NCI-H226 (cell line): ENCODE results near the gene COX14.
"Not testable (repeated sequence)": the region's sequence is repeated elsewhere in the genome, so short reads cannot be mapped to it uniquely, and the experiment has no call there.

ENCODE experiments used
- DNase-seq: peaks from one replicate; pipeline ENCODE4 v3.0.0-alpha.2; 2015

Gene COX14

GRCh38 chr12:50111693-50112455 is at the start of gene COX14:
TSS of gene COX14 (plus strand) at chr12:50112236. CDS start at chr12:50120044, 7,808 bp downstream.
- DNase-seq, result peak; percentile 100

GRCh38 chr12:50062728-50063460 is 49.1 kb upstream of the COX14 start:
- DNase-seq, result no peak

- no peak for DNase-seq
These were observed 46.2 kb upstream of the COX14 start for GRCh38 chr12:50065726-50066310.

GRCh38 chr12:50066402-50066801 is 45.6 kb upstream of the COX14 start:
- peak; percentile 57 for DNase-seq

- no peak for DNase-seq
These were observed 43.0 kb upstream of the COX14 start for GRCh38 chr12:50069069-50069468.

GRCh38 chr12:50069539-50069938 is 42.5 kb upstream of the COX14 start:
- DNase-seq, result no peak

GRCh38 chr12:50070314-50071060 is 41.5 kb upstream of the COX14 start:
- DNase-seq, result peak; percentile 75

GRCh38 chr12:50072198-50072907 is 39.7 kb upstream of the COX14 start:
- DNase-seq, result no peak

- DNase-seq, result no peak
These were observed 38.8 kb upstream of the COX14 start for GRCh38 chr12:50073206-50073605.

- no peak for DNase-seq
These were observed 38.3 kb upstream of the COX14 start for GRCh38 chr12:50073712-50074111.

- peak; percentile 82 for DNase-seq
These were observed 36.9 kb upstream of the COX14 start for GRCh38 chr12:50074936-50075807.

- no peak for DNase-seq
These were observed 36.2 kb upstream of the COX14 start for GRCh38 chr12:50075808-50076170.

- DNase-seq, result no peak
These were observed 34.9 kb upstream of the COX14 start for GRCh38 chr12:50077099-50077498.

GRCh38 chr12:50078281-50078680 is 33.8 kb upstream of the COX14 start:
- DNase-seq, result no peak

GRCh38 chr12:50079771-50080170 is 32.3 kb upstream of the COX14 start:
- no peak for DNase-seq

- DNase-seq, result no peak
These were observed 30.8 kb upstream of the COX14 start for GRCh38 chr12:50081096-50081808.

GRCh38 chr12:50082644-50083043 is 29.4 kb upstream of the COX14 start:
- DNase-seq, result no peak

GRCh38 chr12:50083301-50083700 is 28.7 kb upstream of the COX14 start:
- DNase-seq, result no peak

GRCh38 chr12:50084409-50084774 is 27.6 kb upstream of the COX14 start:
- not testable (repeated sequence) for DNase-seq

- peak; percentile 95 for DNase-seq
These were observed 27.0 kb upstream of the COX14 start, which contains the start of gene SMARCD1 for GRCh38 chr12:50084775-50085614. TSS of gene SMARCD1 (plus strand) at chr12:50085342. CDS start at chr12:50085370, 28 bp downstream.
